Glutamatergic neuron (in vitro differentiated cells): ENCODE data around the gene RYK. TPM values are rescaled to one million over a fixed set of nuclear protein-coding genes. Genes with fewer than 3 reads are reported as not detected.
"Not testable (repeated sequence)": the region's sequence is repeated elsewhere in the genome, so short reads cannot be mapped to it uniquely, and the experiment has no call there.

Source experiments
- DNase-seq: peaks from one replicate; pipeline ENCODE4 v3.0.0; 2022
- H3K27ac Mint-ChIP-seq: one replicate; pipeline ENCODE4 v1.8.0; 2020; ENCODE audit warnings: mild to moderate bottlenecking, mixed read lengths, inconsistent platforms; ENCODE audit not compliant: unreplicated experiment
- H3K27me3 Mint-ChIP-seq: one replicate; pipeline ENCODE4 v1.8.0; 2020; ENCODE audit warnings: mild to moderate bottlenecking, moderate library complexity, mixed read lengths, inconsistent platforms; ENCODE audit not compliant: unreplicated experiment
- H3K36me3 Mint-ChIP-seq: one replicate; pipeline ENCODE4 v1.8.0; 2020; ENCODE audit warnings: mild to moderate bottlenecking, mixed read lengths, inconsistent platforms; ENCODE audit not compliant: unreplicated experiment
- H3K4me1 Mint-ChIP-seq: one replicate; pipeline ENCODE4 v1.8.0; 2020; ENCODE audit warnings: mild to moderate bottlenecking, low read depth, mixed read lengths, inconsistent platforms; ENCODE audit not compliant: unreplicated experiment
- H3K4me3 Mint-ChIP-seq: one replicate; pipeline ENCODE4 v1.8.0; 2020; ENCODE audit warnings: mild to moderate bottlenecking, mixed read lengths, inconsistent platforms; ENCODE audit not compliant: unreplicated experiment
- H3K9me3 Mint-ChIP-seq: one replicate; pipeline ENCODE4 v1.8.0; 2020; ENCODE audit warnings: mild to moderate bottlenecking, moderate library complexity, mixed read lengths, inconsistent platforms; ENCODE audit not compliant: unreplicated experiment
- total RNA-seq: library from RNA; stranded (reverse); fragmentation: NEBNext Ultra II Directional; extraction: Animal tissue kit (Norgen Biotek cat#: 25700); gene quantifications from one replicate; pipeline ENCODE4 v1.2.1, GENCODE V29; 2021; ENCODE audit not compliant: unreplicated experiment
- TF ChIP-seq, protein P1 (sequence below): fragments of 200-600 bp; sonication (generic); IDR thresholded peaks from one replicate; pipeline ENCODE4 v1.5.0; 2021; ENCODE audit not compliant: partially characterized antibody, unreplicated experiment

The RYK gene
- total RNA-seq, 1 donor from 2014 or later, result 33.6 TPM

DNA sequence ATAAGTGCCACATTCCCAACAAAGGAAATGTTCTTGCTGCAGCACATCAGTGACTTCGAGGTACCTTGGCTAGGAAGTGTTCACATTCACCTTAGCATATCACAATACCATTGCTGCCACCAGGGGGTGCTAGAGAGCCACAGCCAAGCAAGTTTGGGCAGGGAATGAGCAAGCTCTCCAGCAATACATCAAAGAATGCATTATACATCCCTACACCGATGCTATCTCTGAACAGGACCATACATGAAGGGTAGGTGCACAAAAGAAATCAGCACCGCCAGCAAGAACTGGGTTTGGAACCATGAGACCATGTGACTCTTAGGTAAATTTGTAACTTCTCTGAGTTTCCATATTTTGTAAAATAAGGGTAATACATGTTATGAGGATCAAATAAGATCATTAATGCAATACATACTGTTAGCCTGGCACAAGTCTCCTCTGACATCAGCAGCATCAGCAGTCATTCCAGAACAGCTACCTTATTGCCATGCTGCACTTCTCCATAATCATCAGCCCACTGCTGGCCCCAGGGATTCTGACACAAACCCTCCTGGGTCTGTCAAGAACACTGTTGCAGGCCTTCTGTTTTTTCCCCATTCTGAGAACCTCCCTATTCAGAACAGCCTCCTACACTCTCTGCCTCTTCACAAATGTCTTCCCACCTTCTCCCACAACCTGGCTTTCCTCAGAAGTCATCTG is 37.5 kb downstream of the RYK start:
- Mint-ChIP-seq H3K4me3 (no peak overlapping the region), H3K27ac (no peak overlapping the region), H3K36me3 (no peaks in the 10 kb centered on the region), H3K9me3 (no peaks in the 10 kb centered on the region), H3K27me3 (no peaks in the 10 kb centered on the region), H3K4me1 (peaks cover 3% of the 10 kb centered on the region)
- peak; percentile 92 for DNase-seq
- TF ChIP-seq, protein P1, sequence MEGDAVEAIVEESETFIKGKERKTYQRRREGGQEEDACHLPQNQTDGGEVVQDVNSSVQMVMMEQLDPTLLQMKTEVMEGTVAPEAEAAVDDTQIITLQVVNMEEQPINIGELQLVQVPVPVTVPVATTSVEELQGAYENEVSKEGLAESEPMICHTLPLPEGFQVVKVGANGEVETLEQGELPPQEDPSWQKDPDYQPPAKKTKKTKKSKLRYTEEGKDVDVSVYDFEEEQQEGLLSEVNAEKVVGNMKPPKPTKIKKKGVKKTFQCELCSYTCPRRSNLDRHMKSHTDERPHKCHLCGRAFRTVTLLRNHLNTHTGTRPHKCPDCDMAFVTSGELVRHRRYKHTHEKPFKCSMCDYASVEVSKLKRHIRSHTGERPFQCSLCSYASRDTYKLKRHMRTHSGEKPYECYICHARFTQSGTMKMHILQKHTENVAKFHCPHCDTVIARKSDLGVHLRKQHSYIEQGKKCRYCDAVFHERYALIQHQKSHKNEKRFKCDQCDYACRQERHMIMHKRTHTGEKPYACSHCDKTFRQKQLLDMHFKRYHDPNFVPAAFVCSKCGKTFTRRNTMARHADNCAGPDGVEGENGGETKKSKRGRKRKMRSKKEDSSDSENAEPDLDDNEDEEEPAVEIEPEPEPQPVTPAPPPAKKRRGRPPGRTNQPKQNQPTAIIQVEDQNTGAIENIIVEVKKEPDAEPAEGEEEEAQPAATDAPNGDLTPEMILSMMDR, result peak; percentile 93

DNA sequence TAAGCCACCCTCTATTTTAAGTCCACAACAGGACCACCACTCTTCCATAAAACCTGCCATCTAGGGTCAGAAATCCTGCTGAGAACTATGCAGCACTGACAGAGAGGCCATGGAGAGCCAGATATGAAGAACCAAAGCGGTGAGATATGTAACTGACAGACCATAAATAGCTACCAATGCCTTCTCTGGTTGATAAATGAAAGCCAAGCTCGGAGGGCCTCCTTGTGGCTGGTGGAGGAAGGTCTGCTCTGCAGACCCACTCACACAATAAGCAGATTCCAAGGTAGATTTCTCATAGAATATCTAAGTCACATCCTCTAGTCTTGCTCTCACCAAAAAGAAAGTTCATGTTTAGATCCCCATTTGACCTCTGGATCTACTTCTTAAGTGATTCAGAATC is 38.9 kb downstream of the RYK start:
- TF ChIP-seq, protein P1, result peak; percentile 66
- no peak overlapping the region for H3K4me3 Mint-ChIP-seq
- no peaks in the 10 kb centered on the region for H3K9me3 Mint-ChIP-seq
- H3K36me3 Mint-ChIP-seq, result no peaks in the 10 kb centered on the region
- peak; percentile 65 for DNase-seq
- no peaks in the 10 kb centered on the region for H3K27me3 Mint-ChIP-seq
- peaks cover 3% of the 10 kb centered on the region for H3K4me1 Mint-ChIP-seq
- no peak overlapping the region for H3K27ac Mint-ChIP-seq

DNA sequence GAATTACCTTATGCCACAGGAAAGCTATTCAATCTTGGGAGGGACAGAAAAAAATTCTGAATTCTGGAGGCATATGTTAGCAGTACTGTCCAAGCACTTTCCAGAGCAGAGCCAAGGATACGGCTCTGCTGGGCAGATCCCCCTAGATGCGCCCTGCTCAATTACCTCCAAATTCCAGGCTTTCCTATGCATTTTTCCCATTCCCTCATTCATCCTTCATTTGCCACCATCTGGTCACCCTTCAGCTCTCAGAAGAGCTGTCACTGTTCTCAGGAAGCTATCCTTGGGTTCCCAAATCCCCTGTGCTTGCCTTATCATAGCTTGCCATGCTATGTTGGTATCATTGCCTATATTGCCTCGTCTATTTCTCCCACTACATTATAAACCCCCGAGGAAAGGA is 45.2 kb downstream of the RYK start:
- peaks cover 6% of the 10 kb centered on the region for H3K36me3 Mint-ChIP-seq
- TF ChIP-seq, protein P1, result no peak
- no peak for DNase-seq
- peaks cover 1% of the 10 kb centered on the region for H3K27me3 Mint-ChIP-seq
- peaks cover 4% of the 10 kb centered on the region for H3K4me1 Mint-ChIP-seq
- no peaks in the 10 kb centered on the region for H3K9me3 Mint-ChIP-seq
- no peak overlapping the region for H3K27ac Mint-ChIP-seq
- no peak overlapping the region for H3K4me3 Mint-ChIP-seq

GRCh38 chr3:134201201-134202130 is 49.2 kb downstream of the RYK start:
- Mint-ChIP-seq H3K36me3 (peaks cover 11% of the 10 kb centered on the region), H3K4me1 (peaks cover 4% of the 10 kb centered on the region), H3K4me3 (no peak overlapping the region), H3K27me3 (peaks cover 1% of the 10 kb centered on the region), H3K27ac (no peak overlapping the region), H3K9me3 (no peaks in the 10 kb centered on the region)
- DNase-seq, result no peak
- TF ChIP-seq, protein P1, result no peak

DNA sequence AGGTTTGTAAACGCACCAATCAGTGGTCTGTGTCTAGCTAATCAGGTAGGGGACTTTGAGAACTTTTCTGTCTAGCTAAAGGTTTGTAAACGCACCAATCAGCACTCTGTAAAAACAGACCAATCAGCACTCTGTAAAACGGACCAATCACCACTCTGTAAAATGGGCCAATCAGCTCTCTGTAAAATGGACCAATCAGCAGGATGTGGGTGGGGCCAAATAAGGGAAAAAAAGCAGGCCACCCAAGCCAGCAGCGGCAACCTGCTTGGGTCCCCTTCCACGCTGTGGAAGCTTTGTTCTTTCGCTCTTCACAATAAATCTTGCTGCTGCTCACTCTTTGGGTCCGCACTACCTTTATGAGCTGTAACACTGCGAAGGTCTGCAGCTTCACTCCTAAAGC is 50.8 kb downstream of the RYK start:
- not testable (repeated sequence) for H3K27ac Mint-ChIP-seq, H3K4me1 Mint-ChIP-seq, H3K9me3 Mint-ChIP-seq, H3K4me3 Mint-ChIP-seq, DNase-seq, H3K27me3 Mint-ChIP-seq
- peaks cover 11% of the 10 kb centered on the region for H3K36me3 Mint-ChIP-seq
